Effector memory CD8-positive, alpha-beta T cell (primary cell): ENCODE data around the gene ABCG1.

Experiments used
- ATAC-seq: fragments of 150-1000 bp; cut with Tn5 transposase; replicated peaks from 2 replicates; pipeline ENCODE4 v1.10.0; 2021; ENCODE audit warnings: mild to moderate bottlenecking, moderate library complexity
- DNase-seq, 3 experiments: peaks; one replicate each; pipeline ENCODE4 v3.0.0; 2021
- H3K27ac Mint-ChIP-seq, 2 donors: one replicate each; pipeline ENCODE4 v1.8.0; 2022; ENCODE audit warnings: mild to moderate bottlenecking in 2 of 2, mixed read lengths in 2 of 2, moderate library complexity in 2 of 2
- H3K27me3 Mint-ChIP-seq, 2 donors: one replicate each; pipeline ENCODE4 v1.8.0; 2022; ENCODE audit warnings: mixed read lengths in 2 of 2
- H3K36me3 Mint-ChIP-seq: one replicate; pipeline ENCODE4 v1.8.0; 2022; ENCODE audit warnings: mild to moderate bottlenecking, moderate library complexity, mixed read lengths; ENCODE audit not compliant: insufficient read depth
- H3K4me1 Mint-ChIP-seq, 2 donors: one replicate each; pipeline ENCODE4 v1.8.0; 2022; ENCODE audit warnings: low read depth in 2 of 2, mixed read lengths in 2 of 2
- H3K4me3 Mint-ChIP-seq, 2 donors: one replicate each; pipeline ENCODE4 v1.8.0; 2022; ENCODE audit warnings: mild to moderate bottlenecking in 2 of 2, mixed read lengths in 2 of 2, moderate library complexity in 2 of 2
- H3K9me3 Mint-ChIP-seq, 2 donors: one replicate each; pipeline ENCODE4 v1.8.0; 2022; ENCODE audit warnings: mixed read lengths in 2 of 2

ABCG1 gene

DNA sequence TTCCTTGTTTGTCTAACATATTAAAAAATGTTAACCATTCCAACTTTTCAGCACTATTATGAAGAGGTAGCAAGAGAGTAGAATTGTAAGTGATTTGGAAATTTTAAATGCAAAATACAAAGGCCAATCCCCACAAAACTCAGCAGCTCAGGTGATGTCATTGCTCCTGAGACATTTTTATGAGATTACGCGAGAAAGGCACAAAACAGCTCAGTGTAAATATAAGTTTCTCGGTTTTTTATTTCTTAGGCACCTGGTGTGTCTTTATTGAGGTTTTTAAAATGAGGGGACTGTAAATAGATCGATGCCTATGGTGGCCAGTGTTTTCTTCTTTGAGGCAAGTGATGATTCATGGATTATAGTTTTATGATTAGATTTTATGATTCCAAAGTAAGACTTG lies 6.1 kb downstream of the ABCG1 start:
- H3K4me1 Mint-ChIP-seq = peaks cover 42 to 48% of the 10 kb centered on the region in 2 donors
- H3K36me3 Mint-ChIP-seq = peaks cover 66% of the 10 kb centered on the region
- peak overlapping the region in 1 of 2 donors; percentile 29 for H3K27ac Mint-ChIP-seq
- ATAC-seq (no peak), DNase-seq (no peak)
- H3K9me3 Mint-ChIP-seq = no peaks in the 10 kb centered on the region
- no peak overlapping the region for H3K4me3 Mint-ChIP-seq
- H3K27me3 Mint-ChIP-seq = no peaks in the 10 kb centered on the region

DNA sequence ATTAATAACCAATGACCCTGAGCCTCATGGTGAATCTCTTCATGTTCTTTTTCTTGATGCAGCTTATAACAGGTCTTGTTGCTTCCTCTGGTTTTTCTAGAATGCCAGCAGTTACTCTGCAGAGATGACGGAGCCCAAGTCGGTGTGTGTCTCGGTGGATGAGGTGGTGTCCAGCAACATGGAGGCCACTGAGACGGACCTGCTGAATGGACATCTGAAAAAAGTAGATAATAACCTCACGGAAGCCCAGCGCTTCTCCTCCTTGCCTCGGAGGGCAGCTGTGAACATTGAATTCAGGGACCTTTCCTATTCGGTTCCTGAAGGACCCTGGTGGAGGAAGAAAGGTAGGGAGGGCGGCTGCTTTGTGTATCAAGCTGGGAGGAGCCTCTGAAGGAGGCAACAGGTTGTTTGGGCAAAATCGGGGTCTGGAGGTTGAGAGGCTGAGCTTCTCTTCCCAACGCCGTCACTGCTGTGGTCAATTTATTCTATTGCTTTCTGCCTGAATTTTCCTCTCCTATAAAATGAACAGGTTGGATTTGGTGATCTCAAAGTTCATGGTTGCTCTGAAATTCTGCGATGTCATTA lies 6.7 kb downstream of the ABCG1 start:
- ATAC-seq (no peak), DNase-seq (no peak)
- peaks cover 36 to 42% of the 10 kb centered on the region in 2 donors for H3K4me1 Mint-ChIP-seq
- H3K27me3 Mint-ChIP-seq = no peaks in the 10 kb centered on the region
- H3K36me3 Mint-ChIP-seq = peaks cover 60% of the 10 kb centered on the region
- H3K9me3 Mint-ChIP-seq = no peaks in the 10 kb centered on the region
- peak overlapping the region in 1 of 2 donors; percentile 29 for H3K27ac Mint-ChIP-seq
- no peak overlapping the region for H3K4me3 Mint-ChIP-seq

DNA sequence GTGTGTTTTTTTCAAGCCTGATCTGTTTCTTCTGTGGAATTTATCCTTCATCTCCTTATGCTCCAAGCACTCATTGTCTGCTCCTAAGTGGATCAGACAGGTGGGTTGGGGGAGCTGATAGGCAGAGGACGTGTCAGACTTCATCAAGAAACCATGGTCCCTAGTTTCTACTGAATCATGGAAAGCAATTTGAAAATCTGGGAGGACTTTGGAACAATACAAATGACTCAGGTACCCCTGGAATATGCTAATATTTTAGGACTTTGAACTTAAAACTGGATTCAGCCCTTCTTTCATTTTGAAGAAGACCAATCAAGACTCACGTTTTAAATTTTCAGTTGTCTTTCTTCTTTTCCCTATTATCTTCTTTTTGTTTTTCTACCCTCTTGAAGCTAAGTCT lies 7.7 kb downstream of the ABCG1 start:
- Mint-ChIP-seq H3K27ac (peak overlapping the region in 1 of 2 donors; percentile 29), H3K36me3 (peaks cover 59% of the 10 kb centered on the region), H3K4me1 (peaks cover 38% of the 10 kb centered on the region in 2 donors), H3K27me3 (no peaks in the 10 kb centered on the region), H3K4me3 (no peak overlapping the region), H3K9me3 (no peaks in the 10 kb centered on the region)
- ATAC-seq = no peak
- DNase-seq = no peak

DNA sequence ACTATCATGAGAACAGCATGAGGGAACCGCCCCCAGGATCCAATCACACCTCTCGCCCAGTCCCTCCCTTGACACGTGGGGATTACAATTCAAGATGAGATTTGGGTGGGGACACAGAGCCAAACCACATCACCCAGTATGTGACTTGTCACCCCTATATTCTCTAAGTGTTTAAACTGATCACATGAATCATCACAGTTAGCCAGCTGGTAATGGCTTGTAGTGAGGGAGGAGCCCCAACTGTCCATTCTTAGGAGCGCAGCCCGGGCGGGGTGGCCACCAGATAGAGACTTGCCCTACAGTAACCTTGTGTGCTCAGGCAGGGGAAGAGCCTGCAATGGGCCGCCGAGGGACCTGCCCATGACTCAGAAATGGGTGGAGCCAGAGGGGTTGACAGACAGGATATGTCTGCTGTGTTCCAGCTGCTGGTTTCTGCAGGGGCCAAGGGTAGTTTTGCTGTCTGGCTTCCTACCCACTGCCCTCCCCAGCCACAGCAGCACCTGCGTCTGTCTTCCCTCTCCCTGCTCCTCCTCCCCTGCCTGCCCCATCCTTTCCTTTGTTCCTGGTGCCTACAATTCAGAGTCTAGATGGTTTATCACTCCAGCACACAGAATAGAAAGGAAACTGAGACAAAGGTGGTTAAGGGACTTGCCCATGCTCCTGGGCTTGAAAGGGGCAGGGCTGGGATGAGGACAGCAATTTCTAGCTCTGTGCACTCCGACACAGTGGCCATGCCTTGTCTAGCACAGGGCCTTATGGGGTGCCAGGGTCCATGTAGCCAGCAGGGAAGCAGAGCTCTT lies 9.2 kb downstream of the ABCG1 start:
- no peaks in the 10 kb centered on the region for H3K9me3 Mint-ChIP-seq
- peaks cover 55% of the 10 kb centered on the region for H3K36me3 Mint-ChIP-seq
- H3K27me3 Mint-ChIP-seq = no peaks in the 10 kb centered on the region
- H3K4me3 Mint-ChIP-seq = peak overlapping the region; percentile 65 to 69
- peak overlapping the region; percentile 94 to 95 for H3K27ac Mint-ChIP-seq
- peak; percentile 92 to 95 (median 94) for DNase-seq
- peaks cover 36 to 41% of the 10 kb centered on the region in 2 donors for H3K4me1 Mint-ChIP-seq
- ATAC-seq = peak; percentile 86

DNA sequence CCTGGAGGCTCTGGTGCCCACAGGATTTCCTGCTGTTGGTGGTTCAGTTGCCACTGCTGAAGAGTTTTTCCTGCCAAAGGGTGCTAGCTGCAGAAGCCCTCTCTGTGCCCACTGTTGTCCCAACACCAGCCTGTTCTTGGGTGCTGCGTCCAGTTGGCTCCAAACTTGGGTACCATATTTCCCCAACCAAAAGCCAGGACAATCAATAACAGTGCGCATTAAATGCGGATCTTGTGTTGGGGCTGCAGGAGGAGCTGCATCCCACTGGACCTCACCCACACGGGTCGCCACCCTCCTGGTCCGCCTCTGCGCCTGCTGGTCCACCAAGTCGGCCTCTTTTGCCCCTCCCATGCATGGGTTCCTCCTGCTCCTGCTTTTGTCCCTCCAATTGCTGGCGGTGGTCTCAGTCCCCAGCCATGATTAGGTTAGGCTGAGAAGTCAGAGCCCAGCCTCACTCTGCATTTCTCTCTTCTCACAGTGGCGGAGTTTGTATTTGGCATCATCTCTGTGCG lies 9.8 kb downstream of the ABCG1 start:
- no peak for ATAC-seq
- Mint-ChIP-seq H3K27ac (peak overlapping the region; percentile 94 to 95), H3K9me3 (no peaks in the 10 kb centered on the region), H3K27me3 (no peaks in the 10 kb centered on the region), H3K36me3 (peaks cover 56% of the 10 kb centered on the region), H3K4me1 (peaks cover 36 to 43% of the 10 kb centered on the region in 2 donors), H3K4me3 (peak overlapping the region; percentile 65 to 69)
- DNase-seq = no peak

DNA sequence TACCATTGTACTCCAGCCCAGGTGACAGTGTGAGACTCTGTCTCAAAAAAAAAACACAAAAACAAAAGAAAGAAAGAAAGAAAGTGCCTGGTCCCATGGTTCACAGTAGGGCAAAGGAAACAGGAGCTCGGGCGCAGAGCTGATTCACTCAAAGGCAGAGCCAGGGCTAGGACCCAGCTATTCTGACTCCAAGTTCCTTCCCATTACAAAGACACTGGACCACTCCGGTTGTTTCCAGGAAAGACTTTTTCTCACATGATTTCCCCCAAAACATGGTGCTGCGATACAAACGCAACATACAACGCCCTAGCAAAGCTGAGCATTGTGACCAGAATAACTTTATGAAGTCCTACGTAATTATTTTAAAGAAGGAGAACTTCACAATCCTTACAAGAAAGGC lies 10.7 kb downstream of the ABCG1 start:
- H3K9me3 Mint-ChIP-seq = no peaks in the 10 kb centered on the region
- ATAC-seq = no peak
- no peak for DNase-seq
- peaks cover 64% of the 10 kb centered on the region for H3K36me3 Mint-ChIP-seq
- peak overlapping the region; percentile 94 to 95 for H3K27ac Mint-ChIP-seq
- H3K4me1 Mint-ChIP-seq = peaks cover 42 to 51% of the 10 kb centered on the region in 2 donors
- H3K27me3 Mint-ChIP-seq = no peaks in the 10 kb centered on the region
- peak overlapping the region; percentile 25 to 33 for H3K4me3 Mint-ChIP-seq

DNA sequence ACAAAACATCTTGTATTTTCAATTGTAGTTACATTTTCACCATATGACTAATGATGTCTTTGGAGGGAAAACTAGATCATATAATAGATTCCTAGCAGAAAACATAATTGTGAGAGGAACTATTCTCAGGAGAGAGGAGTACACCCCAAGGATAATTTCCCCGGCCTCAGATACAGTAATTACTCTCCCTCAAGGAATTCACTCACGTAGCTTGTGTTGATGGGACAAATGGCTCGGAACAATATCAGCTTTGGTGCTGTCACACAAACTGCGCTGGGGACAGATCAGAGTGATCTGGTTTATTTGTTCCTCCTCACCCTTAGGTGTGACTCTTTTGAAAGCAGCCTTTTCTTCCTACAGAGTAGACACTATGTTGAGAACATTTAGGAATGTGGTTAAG lies 11.2 kb downstream of the ABCG1 start:
- Mint-ChIP-seq H3K36me3 (peaks cover 62% of the 10 kb centered on the region), H3K4me1 (peaks cover 46 to 54% of the 10 kb centered on the region in 2 donors), H3K9me3 (no peaks in the 10 kb centered on the region), H3K27me3 (no peaks in the 10 kb centered on the region), H3K4me3 (peak overlapping the region; percentile 25 to 33), H3K27ac (peak overlapping the region; percentile 94 to 95)
- DNase-seq = no peak
- no peak for ATAC-seq

DNA sequence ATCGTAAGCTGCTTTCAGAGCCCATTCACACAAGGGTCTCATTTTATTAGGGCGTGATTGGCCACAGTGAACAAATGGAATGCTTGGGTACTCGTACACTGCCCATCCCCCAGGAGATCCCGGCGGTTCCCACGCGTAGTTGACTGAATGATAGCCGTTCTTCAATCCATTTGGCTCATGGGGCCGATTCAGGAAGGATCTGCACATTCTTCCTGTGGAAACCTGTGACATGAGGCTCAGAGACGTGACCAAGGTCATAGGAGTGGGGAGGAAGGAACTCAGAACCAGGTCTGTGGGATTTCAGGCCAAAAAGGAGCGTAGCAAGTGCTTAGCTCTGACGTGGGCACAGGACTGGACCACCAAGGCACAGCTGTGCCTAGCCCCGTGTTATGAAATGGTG lies 11.7 kb downstream of the ABCG1 start:
- H3K4me3 Mint-ChIP-seq = peak overlapping the region in 1 of 2 donors; percentile 14
- H3K36me3 Mint-ChIP-seq = peaks cover 59% of the 10 kb centered on the region
- H3K27ac Mint-ChIP-seq = peak overlapping the region; percentile 94 to 95
- H3K4me1 Mint-ChIP-seq = peaks cover 51 to 56% of the 10 kb centered on the region in 2 donors
- H3K9me3 Mint-ChIP-seq = no peaks in the 10 kb centered on the region
- no peaks in the 10 kb centered on the region for H3K27me3 Mint-ChIP-seq
- DNase-seq (no peak), ATAC-seq (no peak)

DNA sequence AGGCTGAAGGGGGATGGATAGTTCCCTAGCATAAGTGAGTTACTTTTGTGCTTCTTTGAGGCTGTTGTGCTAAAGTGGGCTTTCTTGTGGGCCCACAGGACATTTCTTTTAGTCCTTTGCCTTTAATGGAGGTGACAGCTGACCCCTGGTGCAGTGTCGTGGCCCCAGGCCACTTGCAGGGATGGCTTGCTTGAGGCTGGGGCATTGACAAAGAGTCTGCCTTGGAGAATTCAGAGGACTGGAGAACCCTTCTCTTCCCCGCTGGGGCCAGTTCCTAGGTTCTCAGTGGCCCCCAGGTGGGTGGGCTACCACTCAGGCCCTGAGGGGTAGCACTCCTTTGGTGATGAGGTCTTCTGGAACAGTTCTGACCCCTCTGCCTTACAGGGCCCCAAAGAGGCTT lies 12.8 kb downstream of the ABCG1 start:
- H3K27me3 Mint-ChIP-seq = no peaks in the 10 kb centered on the region
- peaks cover 59% of the 10 kb centered on the region for H3K36me3 Mint-ChIP-seq
- ATAC-seq = no peak
- H3K9me3 Mint-ChIP-seq = no peaks in the 10 kb centered on the region
- DNase-seq = no peak
- H3K4me1 Mint-ChIP-seq = peaks cover 62 to 64% of the 10 kb centered on the region in 2 donors
- peak overlapping the region; percentile 10 to 23 for H3K4me3 Mint-ChIP-seq
- H3K27ac Mint-ChIP-seq = peak overlapping the region; percentile 92 to 95

DNA sequence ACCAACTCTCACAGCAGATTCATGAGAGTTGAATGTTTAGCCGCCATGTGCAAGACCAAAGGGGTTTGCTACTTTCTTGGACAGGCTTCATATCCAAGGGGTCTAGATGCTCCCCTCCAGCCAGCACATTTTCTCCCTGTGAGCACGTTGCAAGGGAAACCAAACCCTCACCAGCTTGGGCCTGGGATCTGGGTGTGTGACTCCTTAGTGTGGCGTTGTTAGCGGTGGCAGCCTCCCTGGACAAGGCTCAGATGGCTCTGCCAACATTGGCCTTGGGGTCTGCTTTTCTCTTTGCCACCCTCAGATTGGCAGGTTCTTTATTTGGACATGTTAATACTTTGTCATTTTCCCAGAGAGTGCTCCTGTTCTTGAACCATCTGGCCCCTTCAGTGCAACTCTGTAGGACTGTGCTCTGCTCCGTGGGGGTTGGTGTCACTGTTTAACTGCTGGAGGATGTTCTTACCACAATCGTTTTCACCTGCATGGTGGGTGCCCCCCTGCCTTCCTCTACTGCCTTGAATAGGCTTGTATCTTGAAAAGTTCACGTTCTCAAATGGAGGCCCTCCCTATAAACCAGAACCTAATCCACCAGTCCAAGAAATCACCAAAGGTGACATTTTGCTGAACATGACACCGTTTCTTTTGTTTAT lies 13.4 kb downstream of the ABCG1 start:
- peaks cover 60% of the 10 kb centered on the region for H3K36me3 Mint-ChIP-seq
- H3K27ac Mint-ChIP-seq = peak overlapping the region; percentile 92 to 95
- ATAC-seq (no peak), DNase-seq (peak in 1 of 3 experiments; percentile 27)
- peak overlapping the region; percentile 79 to 84 for H3K4me3 Mint-ChIP-seq
- H3K9me3 Mint-ChIP-seq = no peaks in the 10 kb centered on the region
- H3K4me1 Mint-ChIP-seq = peaks cover 63 to 69% of the 10 kb centered on the region in 2 donors
- no peaks in the 10 kb centered on the region for H3K27me3 Mint-ChIP-seq

DNA sequence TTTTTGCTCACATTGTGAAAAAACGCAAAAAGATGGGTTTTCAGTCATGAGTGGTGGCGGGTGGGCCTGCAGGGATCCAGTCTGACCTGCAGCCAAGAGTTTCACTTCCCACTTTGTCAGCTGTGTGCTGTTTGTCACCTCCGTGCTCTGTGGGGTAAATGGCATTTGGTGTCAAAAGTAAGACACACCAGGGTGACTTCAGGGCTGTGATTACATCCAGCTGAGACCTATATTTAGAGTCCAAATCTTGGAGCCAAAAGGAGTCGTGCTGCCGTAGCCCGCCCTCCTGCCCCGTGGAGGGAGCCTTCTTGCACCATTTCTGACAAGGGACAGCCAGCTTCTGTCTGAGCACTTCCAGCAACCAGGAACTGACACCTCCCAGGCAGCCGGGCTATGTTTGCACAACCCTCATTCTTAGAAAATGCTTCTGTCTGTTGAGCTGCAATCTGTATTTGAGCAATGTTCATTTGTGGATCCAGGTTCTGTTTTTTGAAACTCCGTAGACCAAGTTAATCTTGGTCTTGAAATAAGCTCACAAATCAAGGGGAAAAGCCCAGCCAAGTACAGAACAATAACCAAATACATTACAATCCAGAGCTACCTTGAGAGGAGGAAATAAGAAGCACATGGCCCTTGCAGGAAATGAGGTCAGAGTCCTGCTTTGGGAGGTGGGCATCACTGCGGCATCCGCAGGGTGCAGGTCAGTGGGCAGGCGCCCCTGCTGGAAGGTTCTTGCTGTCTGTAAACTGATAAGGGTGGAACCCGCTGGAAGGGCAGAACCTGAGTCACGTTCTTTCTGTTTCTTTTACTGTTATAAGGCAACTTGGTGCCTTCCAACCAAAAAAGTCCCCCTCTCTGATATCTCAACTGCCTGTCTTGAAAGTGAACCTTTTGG lies 14.4 kb downstream of the ABCG1 start:
- ATAC-seq (peak; percentile 59), DNase-seq (peak; percentile 82 to 84 (median 83))
- Mint-ChIP-seq H3K27me3 (no peaks in the 10 kb centered on the region), H3K27ac (peak overlapping the region; percentile 92 to 95), H3K9me3 (no peaks in the 10 kb centered on the region), H3K36me3 (peaks cover 62% of the 10 kb centered on the region), H3K4me3 (peak overlapping the region; percentile 79 to 84), H3K4me1 (peaks cover 63 to 69% of the 10 kb centered on the region in 2 donors)

DNA sequence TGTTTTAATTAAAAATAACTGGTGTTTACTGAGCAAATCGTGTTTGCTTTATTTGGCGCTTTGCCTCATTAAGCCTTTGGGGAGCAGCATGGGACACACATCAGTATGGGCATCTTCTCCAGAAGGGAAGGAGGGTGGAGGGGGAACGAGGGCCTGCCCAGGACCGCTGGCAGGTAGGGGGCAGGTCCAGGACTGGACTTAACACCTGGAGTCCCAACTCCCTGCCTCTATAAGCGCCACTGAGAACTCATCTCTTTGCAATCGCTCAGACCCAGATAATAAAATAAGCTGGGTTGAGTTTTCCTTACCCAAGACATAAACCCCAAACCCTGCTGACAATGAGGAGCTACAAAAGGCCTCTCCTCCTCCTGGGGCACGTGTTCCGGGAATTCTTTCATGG lies 15.1 kb downstream of the ABCG1 start:
- Mint-ChIP-seq H3K27me3 (no peaks in the 10 kb centered on the region), H3K36me3 (peaks cover 63% of the 10 kb centered on the region), H3K4me3 (peak overlapping the region; percentile 79 to 84), H3K27ac (peak overlapping the region; percentile 92 to 95), H3K9me3 (no peaks in the 10 kb centered on the region), H3K4me1 (peaks cover 65 to 66% of the 10 kb centered on the region in 2 donors)
- DNase-seq (peak in 1 of 3 experiments; percentile 21), ATAC-seq (no peak)
